HG03039 (cell line): Measurements from ENCODE around the gene NEURL2.
"Not testable (repeated sequence)": the region's sequence is repeated elsewhere in the genome, so short reads cannot be mapped to it uniquely, and the experiment has no call there.

ENCODE experiments used
- ATAC-seq: cut with Tn5 transposase; IDR thresholded peaks from one replicate; pipeline ENCODE4 v1.9.1; 2021; ENCODE audit warnings: mild to moderate bottlenecking, moderate library complexity; ENCODE audit not compliant: unreplicated experiment

NEURL2 gene

DNA sequence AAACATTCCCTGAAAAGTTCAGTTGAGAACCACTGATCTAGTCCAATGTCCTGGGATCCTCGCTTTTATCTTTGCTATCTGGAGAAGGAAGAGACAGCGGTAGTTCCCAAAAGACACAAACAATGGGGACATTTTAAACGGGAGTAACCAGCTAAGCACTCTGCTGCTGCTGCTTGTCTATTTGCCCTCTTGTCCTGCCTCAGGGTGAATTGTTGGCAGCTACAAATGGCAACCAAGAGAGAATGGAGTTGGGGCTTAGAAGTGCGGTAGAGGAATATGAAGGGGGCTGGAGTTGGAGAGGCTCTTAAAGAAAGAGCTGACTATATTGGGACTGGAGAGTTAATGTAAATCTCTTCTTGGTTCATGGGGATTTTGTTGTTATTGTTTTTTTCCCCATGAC, 16.4 kb downstream of the NEURL2 start:
- ATAC-seq, result no peak

DNA sequence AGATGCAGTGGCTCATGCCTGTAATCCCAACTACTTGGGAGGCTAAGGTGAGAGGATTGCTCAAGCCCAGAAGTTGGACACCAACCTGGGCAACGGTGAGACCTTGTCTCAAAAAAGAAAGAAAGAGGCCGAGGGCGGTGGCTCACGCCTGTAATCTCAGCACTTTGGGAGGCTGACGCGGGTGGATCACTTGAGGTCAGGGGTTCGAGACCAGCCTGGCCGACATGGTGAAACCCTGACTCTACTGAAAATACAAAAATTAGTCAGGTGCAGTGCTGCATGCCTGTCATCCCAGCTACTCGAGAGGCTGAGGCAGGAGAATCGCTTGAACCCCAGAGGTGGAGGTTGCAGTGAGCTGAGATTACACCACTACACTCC, 16.9 kb downstream of the NEURL2 start:
- ATAC-seq, result not testable (repeated sequence)

DNA sequence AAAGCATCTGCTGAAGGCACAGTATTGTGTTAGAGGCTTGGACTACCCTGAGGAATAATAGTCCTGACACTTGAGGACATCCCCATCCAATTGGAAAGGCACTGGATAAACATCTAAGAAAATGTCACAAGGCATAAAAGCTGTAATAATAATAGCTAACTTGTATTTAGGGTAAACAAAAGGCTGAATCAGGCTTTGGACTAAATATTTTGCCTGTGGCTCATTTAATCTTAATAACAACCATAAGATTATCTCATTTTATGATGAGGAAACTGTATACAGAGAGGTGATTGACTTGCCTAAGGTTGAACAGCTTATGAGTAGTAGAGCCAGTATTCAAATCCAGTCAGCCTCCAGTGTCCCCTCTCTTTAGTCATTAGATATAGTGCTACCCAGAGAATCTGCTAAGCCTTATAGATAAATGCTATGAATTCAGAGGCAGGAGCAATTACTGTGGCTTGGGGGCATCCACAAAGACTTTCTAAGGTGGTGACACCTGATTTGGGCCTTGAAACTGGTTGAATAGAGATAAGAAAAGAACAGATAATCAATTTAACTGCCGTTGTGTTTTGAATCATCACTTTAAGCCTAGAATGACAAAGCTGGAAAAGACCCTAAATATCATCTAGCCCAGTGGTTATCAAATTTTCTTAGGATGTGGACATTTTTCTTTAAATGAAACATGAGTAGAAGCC, 17.5 kb downstream of the NEURL2 start:
- no peak for ATAC-seq

GRCh38 chr20:45872626-45873025, 18.4 kb downstream of the NEURL2 start:
- no peak for ATAC-seq

DNA sequence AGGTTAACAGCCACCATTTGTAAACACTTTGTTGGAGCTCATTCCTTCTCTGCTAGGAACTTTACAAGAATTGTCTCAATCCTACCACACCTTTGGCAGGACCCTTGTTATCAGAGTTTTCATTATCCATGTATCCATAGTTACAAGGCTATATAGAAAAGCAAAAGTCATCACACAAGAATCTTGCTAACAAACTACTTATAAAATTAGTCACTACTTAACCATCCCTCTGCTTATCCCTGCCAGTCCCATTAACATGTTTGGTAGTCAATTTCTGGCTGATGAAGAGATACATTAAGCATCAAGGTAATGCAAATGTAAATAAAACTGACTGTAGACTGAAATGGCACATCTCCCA, 23.2 kb downstream of the NEURL2 start:
- ATAC-seq, result no peak

GRCh38 chr20:45867136-45867818, 23.7 kb downstream of the NEURL2 start:
- ATAC-seq, result no peak

DNA sequence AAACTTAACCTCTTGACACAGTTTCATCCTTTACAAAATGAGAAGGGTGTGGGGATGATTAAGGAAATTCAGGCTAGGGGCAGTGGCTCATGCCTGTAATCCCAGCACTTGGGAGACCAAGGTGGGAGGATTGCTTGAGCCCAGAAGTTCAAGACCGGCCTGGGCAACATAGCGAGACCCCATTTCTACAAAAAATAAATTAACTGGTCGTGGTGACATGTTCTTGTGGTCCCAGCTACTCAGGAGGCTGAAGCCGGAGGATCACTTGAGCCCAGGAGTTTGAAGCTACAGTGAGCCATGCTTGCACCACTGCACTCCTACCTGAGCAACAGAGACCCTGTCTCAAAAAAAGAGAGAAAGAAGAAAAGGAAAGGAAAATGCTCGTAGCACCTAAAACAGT, 24.6 kb downstream of the NEURL2 start:
- ATAC-seq, result no peak

- ATAC-seq, result no peak
Observed at GRCh38 chr20:45863543-45864470, 27.2 kb downstream of the NEURL2 start.

DNA sequence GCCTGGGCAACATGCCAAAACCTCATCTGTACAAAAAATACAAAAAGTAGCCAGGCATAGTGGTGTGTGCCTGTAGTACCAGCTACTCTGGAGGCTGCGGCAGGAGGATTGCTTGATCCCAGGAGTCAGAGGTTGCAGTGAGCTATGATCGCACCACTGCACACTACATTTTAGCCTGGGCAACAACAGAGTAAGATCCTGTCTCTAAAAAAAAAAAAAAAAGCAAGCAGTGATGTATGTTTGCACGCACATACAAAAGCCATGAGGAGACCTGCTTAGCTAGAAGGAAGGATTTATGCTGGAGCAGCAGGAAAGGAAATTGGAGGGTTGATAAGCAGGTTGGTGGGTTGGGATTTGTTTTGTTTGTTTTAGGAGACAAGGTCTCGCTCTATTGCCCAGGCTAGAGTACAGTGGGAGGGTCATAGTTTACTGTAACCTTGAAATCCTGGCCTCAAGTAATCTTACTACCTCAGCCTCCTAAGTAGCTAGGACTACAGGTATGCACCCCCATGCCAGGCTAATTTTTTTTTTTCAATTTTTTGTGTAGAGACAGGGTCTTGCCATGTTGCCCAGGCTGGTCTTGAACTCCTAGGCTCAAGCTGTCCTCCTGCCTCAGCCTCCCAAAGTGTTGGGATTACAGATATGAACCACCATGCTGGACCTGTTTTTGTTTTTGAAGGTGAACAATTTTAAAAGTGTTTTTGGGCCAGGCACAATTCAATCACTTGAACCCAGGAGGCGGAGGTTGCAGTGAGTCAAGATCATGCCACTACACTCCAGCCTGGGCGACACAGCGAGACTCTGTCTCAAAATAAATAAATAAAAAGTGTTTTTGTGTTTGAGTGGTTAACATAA, 29.6 kb downstream of the NEURL2 start:
- no peak for ATAC-seq

- no peak for ATAC-seq
Observed at GRCh38 chr20:45860560-45861220, 30.3 kb downstream of the NEURL2 start.

DNA sequence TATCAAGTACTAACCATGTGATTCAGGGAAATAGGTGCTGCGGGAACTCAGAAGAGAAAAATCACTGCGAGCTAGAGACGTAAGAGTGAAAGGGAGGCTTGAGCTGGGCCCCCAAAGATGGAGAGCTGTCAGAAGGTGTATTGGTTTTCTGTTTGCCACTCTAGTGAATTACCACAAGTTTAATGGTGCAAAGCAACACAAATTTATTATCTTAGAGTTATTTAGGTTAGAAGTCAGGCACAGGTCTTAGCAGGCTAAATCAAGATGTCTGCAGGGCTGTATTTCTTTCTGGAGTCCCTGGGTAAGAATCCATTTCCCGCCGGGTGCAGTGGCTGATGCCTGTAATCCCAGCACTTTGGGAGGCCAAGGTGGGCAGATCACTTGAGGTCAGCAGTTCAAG, 31.1 kb downstream of the NEURL2 start:
- ATAC-seq, result no peak

DNA sequence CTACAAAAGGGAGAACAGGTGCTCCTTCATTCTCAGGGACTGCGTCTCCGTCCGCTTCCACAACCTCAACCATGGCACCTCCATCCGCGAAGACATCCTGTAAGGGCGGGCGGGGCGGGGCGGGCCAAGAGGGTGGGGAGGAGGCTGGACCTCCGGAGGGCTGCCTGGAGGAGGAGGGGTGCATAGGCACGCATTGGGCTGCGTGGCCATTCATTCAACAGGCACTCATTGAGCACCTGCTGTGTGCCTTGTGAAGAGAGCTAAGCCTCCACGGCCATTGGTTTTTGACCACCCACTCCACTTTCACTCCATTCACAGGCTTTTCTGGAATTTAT, 33.2 kb downstream of the NEURL2 start:
- ATAC-seq, result peak; percentile 14

GRCh38 chr20:45857114-45857881, 33.7 kb downstream of the NEURL2 start, which contains the start of the genes ACOT8 and ZSWIM3:
ACOT8 (minus strand) TSS chr20:45857392; CDS start chr20:45857315, 77 bp downstream.
ZSWIM3 (plus strand) TSS chr20:45857614; CDS start chr20:45857826, 212 bp downstream.
- peak; percentile 95 for ATAC-seq

DNA sequence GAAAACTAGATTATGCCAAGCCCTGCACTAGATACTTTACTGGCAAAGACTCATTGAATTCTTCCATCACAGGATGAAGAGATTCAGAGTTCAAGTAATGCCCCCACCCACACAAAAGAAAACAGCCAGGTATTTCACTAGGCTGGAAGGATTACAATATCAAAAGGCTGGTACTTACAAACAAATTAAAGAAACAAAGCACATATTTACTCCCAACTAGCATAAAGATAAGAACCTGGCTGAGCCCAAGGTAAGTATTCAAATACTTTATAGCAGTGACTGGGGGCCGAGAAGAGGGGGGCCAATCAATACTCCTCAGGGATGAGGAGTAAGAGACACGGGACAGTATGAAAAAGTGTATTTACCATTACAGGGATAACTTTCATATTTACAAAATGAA, 37.5 kb downstream of the NEURL2 start:
- no peak for ATAC-seq

DNA sequence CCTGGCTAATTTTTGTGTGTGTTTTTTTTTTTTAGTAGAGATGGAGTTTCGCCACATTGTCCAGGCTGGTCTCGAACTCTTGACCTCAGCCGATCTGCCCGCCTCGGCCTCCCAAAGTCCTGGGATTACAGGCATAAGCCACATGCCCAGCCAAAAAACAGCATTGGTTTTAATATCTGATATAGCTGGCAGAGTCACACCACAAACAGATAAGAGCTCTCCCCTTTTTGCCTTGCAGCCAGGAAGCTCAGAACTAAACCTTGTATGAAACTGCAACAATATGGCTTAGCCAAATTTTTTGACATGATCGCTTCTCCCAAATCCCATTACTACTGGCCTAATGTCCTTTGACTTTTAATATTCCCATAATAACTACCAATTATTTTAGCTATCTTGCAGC, 38.7 kb downstream of the NEURL2 start:
- ATAC-seq, result no peak

GRCh38 chr20:45851501-45851900, 39.5 kb downstream of the NEURL2 start:
- ATAC-seq, result no peak

DNA sequence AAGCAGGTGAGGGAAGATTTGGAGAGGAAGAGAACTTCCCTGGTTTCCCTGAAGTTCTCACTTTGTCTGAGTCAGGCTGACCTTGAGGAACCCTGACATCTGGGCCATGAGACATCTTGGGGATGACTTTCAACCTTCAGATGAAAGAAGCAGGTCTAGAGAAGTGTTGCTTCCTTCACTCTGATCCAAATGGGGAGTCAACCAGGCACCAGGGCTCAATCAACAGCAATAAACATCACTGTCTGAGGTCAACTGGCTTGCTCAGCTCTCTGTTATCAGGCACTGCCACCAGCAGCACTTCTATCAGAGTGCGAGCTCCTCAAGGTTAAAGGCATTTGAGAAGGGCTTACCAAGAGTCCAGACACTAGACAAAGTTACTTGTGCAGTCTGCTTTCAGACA, 40.1 kb downstream of the NEURL2 start:
- ATAC-seq, result no peak

DNA sequence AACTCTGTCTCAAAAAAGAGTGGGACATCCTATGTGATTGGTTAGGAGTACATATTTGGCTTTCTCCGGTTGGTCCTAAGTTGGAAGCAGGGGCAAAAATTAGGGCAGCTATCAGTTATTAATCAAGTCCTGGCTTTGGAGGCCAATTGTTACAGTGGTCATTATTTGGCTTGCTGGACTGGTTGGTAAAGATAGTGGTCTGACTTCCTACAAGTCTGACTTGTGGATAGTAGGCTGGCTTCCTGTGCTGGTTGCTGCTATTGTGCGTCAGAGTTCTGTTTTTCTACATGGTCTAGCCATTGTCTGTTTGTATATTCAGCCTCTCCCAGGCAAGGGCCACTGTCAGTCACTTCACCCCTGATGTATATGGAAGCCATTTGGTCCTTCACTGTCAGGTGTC, 40.8 kb downstream of the NEURL2 start:
- ATAC-seq, result no peak

GRCh38 chr20:45848969-45849582, 41.9 kb downstream of the NEURL2 start:
- no peak for ATAC-seq
